ENCODE measurements around the gene GPR33. TPM values are rescaled to one million over a fixed set of nuclear protein-coding genes. Genes with fewer than 3 reads are reported as not detected.

GPR33 gene, protein sequence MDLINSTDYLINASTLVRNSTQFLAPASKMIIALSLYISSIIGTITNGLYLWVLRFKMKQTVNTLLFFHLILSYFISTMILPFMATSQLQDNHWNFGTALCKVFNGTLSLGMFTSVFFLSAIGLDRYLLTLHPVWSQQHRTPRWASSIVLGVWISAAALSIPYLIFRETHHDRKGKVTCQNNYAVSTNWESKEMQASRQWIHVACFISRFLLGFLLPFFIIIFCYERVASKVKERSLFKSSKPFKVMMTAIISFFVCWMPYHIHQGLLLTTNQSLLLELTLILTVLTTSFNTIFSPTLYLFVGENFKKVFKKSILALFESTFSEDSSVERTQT
- total RNA-seq (not detected), polyA plus RNA-seq (not detected)
- long read RNA-seq, donor 1 = 0 reads
- long read RNA-seq, donor 2 = 0 reads
- long read RNA-seq, donor 3 = 0 reads
- long read RNA-seq, donor 4 = 0 reads
- long read RNA-seq, donor 5 = 0 reads
- long read RNA-seq, donor 6 = 0 reads
- long read RNA-seq, donor 7 = 0 reads
- long read RNA-seq, donor 8 = 0 reads
- long read RNA-seq, donor 9 = 0 reads
- long read RNA-seq, donor 10 = 0 reads

DNA sequence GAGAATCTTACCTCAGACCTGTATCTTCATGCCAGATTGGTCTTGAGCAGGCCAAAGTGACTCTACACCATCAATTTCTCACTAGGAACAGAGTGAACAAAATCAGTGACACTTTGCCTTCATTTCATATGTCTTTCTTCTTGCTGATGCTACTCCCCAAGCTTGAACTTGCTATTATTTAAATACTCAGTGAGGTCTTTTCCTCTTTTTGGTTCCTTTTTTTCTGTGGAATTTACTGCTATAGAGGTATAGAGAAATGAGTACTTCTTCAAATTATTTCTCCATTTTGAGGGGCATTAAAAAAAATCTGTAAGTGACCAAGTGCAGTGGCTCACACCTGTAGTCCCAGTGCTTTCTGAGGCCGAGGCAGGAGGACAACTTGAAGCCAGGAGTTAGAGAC, at the start of gene GPR33:
TSS of gene GPR33 (minus strand) at position 154 of the 400 bp plus-strand sequence. CDS start 4,074 bp downstream, outside the sequence.
- intact Hi-C loops (cut with DNase I; ENCODE audit: low total_unique reads) = no loop called here
- Histone ChIP-seq H3K36me3 (no peaks in the 10 kb centered on the region), H3K4me1 (no peaks in the 10 kb centered on the region), H3K27ac (no peak within 1 kb of the TSS), H3K9me3 (no peaks in the 10 kb centered on the region), H3K4me3 (no peak within 1 kb of the TSS), H3K27me3 (no peaks in the 10 kb centered on the region)
- WGBS, 5 donors = 70 to 86% (median 73%) methylated on average over 1 of the region's 1 CpG
- no peak for DNase-seq
- no peak for TF ChIP-seq POLR2AphosphoS5 (IDR thresholded peaks at IDR 0.05)
- no peak for TF ChIP-seq POLR2A (IDR thresholded peaks at IDR 0.05)
- TF ChIP-seq, protein P1, sequence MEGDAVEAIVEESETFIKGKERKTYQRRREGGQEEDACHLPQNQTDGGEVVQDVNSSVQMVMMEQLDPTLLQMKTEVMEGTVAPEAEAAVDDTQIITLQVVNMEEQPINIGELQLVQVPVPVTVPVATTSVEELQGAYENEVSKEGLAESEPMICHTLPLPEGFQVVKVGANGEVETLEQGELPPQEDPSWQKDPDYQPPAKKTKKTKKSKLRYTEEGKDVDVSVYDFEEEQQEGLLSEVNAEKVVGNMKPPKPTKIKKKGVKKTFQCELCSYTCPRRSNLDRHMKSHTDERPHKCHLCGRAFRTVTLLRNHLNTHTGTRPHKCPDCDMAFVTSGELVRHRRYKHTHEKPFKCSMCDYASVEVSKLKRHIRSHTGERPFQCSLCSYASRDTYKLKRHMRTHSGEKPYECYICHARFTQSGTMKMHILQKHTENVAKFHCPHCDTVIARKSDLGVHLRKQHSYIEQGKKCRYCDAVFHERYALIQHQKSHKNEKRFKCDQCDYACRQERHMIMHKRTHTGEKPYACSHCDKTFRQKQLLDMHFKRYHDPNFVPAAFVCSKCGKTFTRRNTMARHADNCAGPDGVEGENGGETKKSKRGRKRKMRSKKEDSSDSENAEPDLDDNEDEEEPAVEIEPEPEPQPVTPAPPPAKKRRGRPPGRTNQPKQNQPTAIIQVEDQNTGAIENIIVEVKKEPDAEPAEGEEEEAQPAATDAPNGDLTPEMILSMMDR (IDR thresholded peaks at IDR 0.05) = no peak
- no peak for TF ChIP-seq EP300 (IDR thresholded peaks at IDR 0.05)

DNA sequence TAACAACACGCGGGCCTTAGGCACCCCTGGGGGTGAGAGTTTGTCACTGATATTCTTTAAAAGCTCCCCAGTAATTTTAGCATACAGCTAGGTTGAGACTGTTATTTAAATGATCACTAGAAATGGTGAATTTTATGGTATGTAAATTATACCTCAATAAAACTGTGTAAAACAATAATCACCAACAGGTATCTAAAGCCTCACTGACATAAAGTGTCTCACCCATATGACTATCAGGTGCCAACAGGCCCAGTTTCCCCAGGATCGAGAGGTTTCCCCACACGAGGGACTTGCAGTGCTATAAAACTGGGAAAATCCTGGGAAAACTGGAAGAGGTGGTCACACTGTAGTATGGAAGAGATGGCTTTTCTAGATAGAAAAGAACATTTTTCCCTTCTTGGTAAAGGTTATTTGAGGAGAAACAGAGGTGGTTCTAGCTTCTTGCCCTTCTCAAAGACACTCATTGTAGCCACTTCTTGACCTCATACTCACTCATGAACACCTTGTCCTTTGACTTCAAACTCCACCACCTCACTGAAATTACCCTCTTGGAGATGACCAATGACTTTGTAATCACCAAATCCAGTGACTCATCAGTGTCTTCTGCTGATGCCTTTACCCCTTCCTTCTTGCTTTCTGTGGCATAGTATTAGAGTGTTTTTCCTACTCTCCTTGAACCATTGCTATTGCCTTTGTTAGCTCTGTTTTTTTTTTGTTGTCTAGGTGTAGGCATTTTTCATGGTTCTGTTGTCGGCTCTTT, 48.5 kb upstream of the GPR33 start:
- Histone ChIP-seq H3K27me3 (no peaks in the 10 kb centered on the region), H3K4me3 (no peak overlapping the region), H3K36me3 (no peaks in the 10 kb centered on the region), H3K4me1 (no peaks in the 10 kb centered on the region), H3K27ac (no peak overlapping the region), H3K9me3 (no peaks in the 10 kb centered on the region)
- no peak for DNase-seq
- WGBS, 5 donors = 80 to 90% (median 83%) methylated on average over 5 of the region's 5 CpGs
- intact Hi-C loops (cut with DNase I; ENCODE audit: low total_unique reads) = no loop called here
- TF ChIP-seq POLR2AphosphoS5 (IDR thresholded peaks at IDR 0.05) = no peak

DNA sequence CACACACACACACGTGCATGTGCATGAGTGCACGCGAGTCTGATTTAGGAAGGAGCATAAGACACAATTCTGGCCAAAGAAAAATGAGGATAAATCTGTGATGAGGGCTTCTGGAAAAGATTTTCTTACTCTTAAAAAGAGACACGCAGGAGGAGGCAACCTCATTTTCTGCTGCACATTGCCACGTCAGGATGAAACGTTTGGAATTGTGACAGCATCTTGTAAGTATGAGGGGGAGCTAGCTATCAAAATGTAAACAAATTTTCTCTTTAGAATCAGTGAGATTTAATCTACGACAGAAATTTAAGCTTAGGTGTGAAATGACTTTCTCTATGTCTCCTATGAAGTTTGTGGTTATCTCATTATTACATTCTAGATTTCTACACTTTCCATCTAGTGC, 42.3 kb upstream of the GPR33 start:
- H3K27ac ChIP-seq = no peak overlapping the region
- no peak overlapping the region for H3K4me3 ChIP-seq
- intact Hi-C loops (cut with DNase I; ENCODE audit: low total_unique reads) = no loop called here
- 43 to 57% (median 48%) methylated on average over 7 of the region's 7 CpGs for WGBS, 5 donors
- no peak for TF ChIP-seq POLR2A (IDR thresholded peaks at IDR 0.05)
- no peak for TF ChIP-seq POLR2AphosphoS5 (IDR thresholded peaks at IDR 0.05)
- TF ChIP-seq, protein P1 (IDR thresholded peaks at IDR 0.05) = no peak
- TF ChIP-seq EP300 (IDR thresholded peaks at IDR 0.05) = no peak
- H3K4me1 ChIP-seq = no peaks in the 10 kb centered on the region
- H3K36me3 ChIP-seq = no peaks in the 10 kb centered on the region
- no peaks in the 10 kb centered on the region for H3K27me3 ChIP-seq
- H3K9me3 ChIP-seq = no peaks in the 10 kb centered on the region
- DNase-seq = no peak

DNA sequence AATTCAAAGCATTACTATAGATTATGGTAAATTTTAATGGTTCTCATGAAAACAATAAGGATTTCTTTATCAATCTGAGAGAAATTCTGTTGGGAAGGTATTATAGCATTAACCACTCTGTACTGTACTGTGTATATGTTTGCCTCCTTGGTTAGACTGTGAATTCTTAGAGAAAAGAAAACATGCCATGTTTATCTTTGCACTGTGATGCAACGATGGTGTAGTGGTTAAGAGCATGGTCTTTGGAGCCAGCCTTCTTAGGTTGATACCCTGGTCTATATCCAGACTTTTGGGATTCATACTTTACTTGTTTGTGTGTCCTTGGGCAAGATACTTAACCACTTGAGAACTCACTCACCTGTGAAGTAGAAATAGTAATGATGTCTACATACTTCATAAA, 41.2 kb upstream of the GPR33 start:
- intact Hi-C loops (cut with DNase I; ENCODE audit: low total_unique reads) = no loop called here
- TF ChIP-seq POLR2AphosphoS5 (IDR thresholded peaks at IDR 0.05) (no peak), EP300 (IDR thresholded peaks at IDR 0.05) (no peak), POLR2A (IDR thresholded peaks at IDR 0.05) (no peak)
- TF ChIP-seq, protein P1 (IDR thresholded peaks at IDR 0.05) = no peak
- no peaks in the 10 kb centered on the region for H3K4me1 ChIP-seq
- H3K4me3 ChIP-seq = no peak overlapping the region
- no peak for DNase-seq
- H3K27me3 ChIP-seq = no peaks in the 10 kb centered on the region
- H3K36me3 ChIP-seq = no peaks in the 10 kb centered on the region
- H3K9me3 ChIP-seq = no peaks in the 10 kb centered on the region
- WGBS, 5 donors = 20 to 45% (median 32%) methylated on average over 1 of the region's 1 CpG
- no peak overlapping the region for H3K27ac ChIP-seq
